HepG2 (cell line): ENCODE results near the gene RAD23A. TPM values are rescaled to one million over a fixed set of nuclear protein-coding genes. Genes with fewer than 3 reads are reported as not detected.

Experiments used
- ATF7-NPFF ChIP-seq: sonication (generic); formaldehyde crosslinking; IDR thresholded peaks from 2 replicates; pipeline ENCODE4 v1.8.1; 2023; ENCODE audit warnings: mild to moderate bottlenecking, low read depth, missing genetic modification reagents, moderate library complexity
- CENPX ChIP-seq: sonication (generic); formaldehyde crosslinking; IDR thresholded peaks from 2 replicates; pipeline ENCODE4 v1.9.0; 2021; ENCODE audit warnings: mild to moderate bottlenecking, missing genetic modification reagents, moderate library complexity
- GFI1 ChIP-seq: sonication (generic); formaldehyde crosslinking; IDR thresholded peaks from 2 replicates; pipeline ENCODE4 v1.5.0; 2020; ENCODE audit warnings: missing genetic modification reagents, mild to moderate bottlenecking, borderline replicate concordance
- HNF1B ChIP-seq: sonication (generic); formaldehyde crosslinking; IDR thresholded peaks from 2 replicates; pipeline ENCODE4 v1.5.1; 2020; ENCODE audit warnings: mild to moderate bottlenecking, moderate library complexity, missing genetic modification reagents
- HNRNPK ChIP-seq: fragments of 200-400 bp; formaldehyde crosslinking; IDR thresholded peaks from 2 replicates; pipeline ENCODE4 v1.6.1; 2018; ENCODE audit warnings: low read length, low read depth, moderate library complexity, mild to moderate bottlenecking; ENCODE audit not compliant: poor library complexity, severe bottlenecking
- KLF13 ChIP-seq: sonication (generic); formaldehyde crosslinking; IDR thresholded peaks from 2 replicates; pipeline ENCODE4 v1.4.0; 2020; ENCODE audit warnings: mild to moderate bottlenecking, missing genetic modification reagents
- MAX ChIP-seq: IDR thresholded peaks from 2 replicates; pipeline ENCODE4 v1.6.1; 2012; ENCODE audit warnings: inconsistent platforms
- MEIS2 ChIP-seq: sonication (generic); formaldehyde crosslinking; IDR thresholded peaks from 2 replicates; pipeline ENCODE4 v1.9.0; 2021; ENCODE audit warnings: mild to moderate bottlenecking, missing genetic modification reagents
- PHF8 ChIP-seq: sonication (generic); formaldehyde crosslinking; IDR thresholded peaks from 2 replicates; pipeline ENCODE4 v1.5.0; 2020; ENCODE audit warnings: missing genetic modification reagents
- RFXAP ChIP-seq: sonication (generic); formaldehyde crosslinking; IDR thresholded peaks from 2 replicates; pipeline ENCODE4 v1.4.0; 2020; ENCODE audit warnings: missing genetic modification reagents, borderline replicate concordance
- SMAD1 ChIP-seq: sonication (generic); formaldehyde crosslinking; IDR thresholded peaks from 2 replicates; pipeline ENCODE4 v1.4.0; 2020; ENCODE audit warnings: missing genetic modification reagents, low read depth, mild to moderate bottlenecking, borderline replicate concordance
- SSRP1 ChIP-seq: IDR thresholded peaks from 2 replicates; pipeline ENCODE4 v1.6.1; 2016; ENCODE audit warnings: control low read depth
- TBX2 ChIP-seq: sonication (generic); formaldehyde crosslinking; IDR thresholded peaks from 2 replicates; pipeline ENCODE4 v1.5.0; 2020; ENCODE audit warnings: missing genetic modification reagents, mild to moderate bottlenecking, borderline replicate concordance
- ZFP36 ChIP-seq: fragments of 150-350 bp; IDR thresholded peaks from 2 replicates; pipeline ENCODE4 v1.6.1; 2018; ENCODE audit warnings: borderline replicate concordance, low read length, low read depth; ENCODE audit not compliant: partially characterized antibody
- ZFP41 ChIP-seq: sonication (generic); formaldehyde crosslinking; IDR thresholded peaks from 2 replicates; pipeline ENCODE4 v1.4.0; 2020; ENCODE audit warnings: mild to moderate bottlenecking, missing genetic modification reagents, borderline replicate concordance
- ZNF280D ChIP-seq: sonication (generic); formaldehyde crosslinking; IDR thresholded peaks from 2 replicates; pipeline ENCODE4 v1.5.1; 2020; ENCODE audit warnings: mild to moderate bottlenecking, missing genetic modification reagents
- ZNF605 ChIP-seq: sonication (generic); formaldehyde crosslinking; IDR thresholded peaks from 2 replicates; pipeline ENCODE4 v1.8.0; 2022; ENCODE audit warnings: mild to moderate bottlenecking, missing genetic modification reagents
- ZNF614 ChIP-seq: IDR thresholded peaks from 2 replicates; pipeline ENCODE4 v1.6.1; 2018; ENCODE audit warnings: missing biosample characterization, missing genetic modification reagents, inconsistent platforms, borderline replicate concordance
- ZNF670 ChIP-seq: sonication (generic); formaldehyde crosslinking; IDR thresholded peaks from 2 replicates; pipeline ENCODE4 v1.8.0; 2022; ENCODE audit warnings: mild to moderate bottlenecking, missing genetic modification reagents, borderline replicate concordance
- ZNF737 ChIP-seq: sonication (generic); formaldehyde crosslinking; IDR thresholded peaks from 2 replicates; pipeline ENCODE4 v1.5.0; 2020; ENCODE audit warnings: missing genetic modification reagents, mild to moderate bottlenecking, borderline replicate concordance
- ZSCAN22 ChIP-seq: sonication (generic); formaldehyde crosslinking; IDR thresholded peaks from 2 replicates; pipeline ENCODE4 v1.4.0; 2020; ENCODE audit warnings: mild to moderate bottlenecking, missing genetic modification reagents
- ZSCAN29 ChIP-seq: sonication (generic); formaldehyde crosslinking; conservative IDR thresholded peaks from 2 replicates; pipeline ENCODE4 v1.4.0; 2020; ENCODE audit warnings: mild to moderate bottlenecking, missing genetic modification reagents
- polyA plus RNA-seq, 8 experiments: library from polyadenylated mRNA; depleted of rRNA in 3 of 8; stranded (reverse) in 7 of 8; unstranded in 1 of 8; fragments of >200 nt; fragmentation: Illumina TruSeq in 4 of 8; extraction: Trizol in 4 of 8; gene quantifications; 2 replicates each; pipeline versions ENCODE4 v1.2.1 to v1.2.3, GENCODE V29; 2011 to 2016; ENCODE audit warnings: low read depth in 4 of 8, missing spikeins in 1 of 8, mixed read lengths in 1 of 8; ENCODE audit not compliant: insufficient read depth in 1 of 8
- total RNA-seq, 5 experiments: library from RNA; depleted of rRNA; stranded (reverse); fragments of >200 nt; fragmentation: Illumina TruSeq; extraction: Trizol; gene quantifications; 2 replicates each; pipeline ENCODE4 v1.2.3, GENCODE V29; 2016; ENCODE audit warnings: low read depth in 1 of 5
- TF ChIP-seq, protein P1 (sequence below): sonication (generic); formaldehyde crosslinking; conservative IDR thresholded peaks from 2 replicates; pipeline ENCODE4 v1.5.0; 2020; ENCODE audit warnings: missing genetic modification reagents

Gene RAD23A
- total and polyA plus RNA-seq, 2 of the 13 experiments (the other 11 are each of a cell fraction or from before 2014, with no cell fraction given) = 42.5 to 54.2 TPM

DNA sequence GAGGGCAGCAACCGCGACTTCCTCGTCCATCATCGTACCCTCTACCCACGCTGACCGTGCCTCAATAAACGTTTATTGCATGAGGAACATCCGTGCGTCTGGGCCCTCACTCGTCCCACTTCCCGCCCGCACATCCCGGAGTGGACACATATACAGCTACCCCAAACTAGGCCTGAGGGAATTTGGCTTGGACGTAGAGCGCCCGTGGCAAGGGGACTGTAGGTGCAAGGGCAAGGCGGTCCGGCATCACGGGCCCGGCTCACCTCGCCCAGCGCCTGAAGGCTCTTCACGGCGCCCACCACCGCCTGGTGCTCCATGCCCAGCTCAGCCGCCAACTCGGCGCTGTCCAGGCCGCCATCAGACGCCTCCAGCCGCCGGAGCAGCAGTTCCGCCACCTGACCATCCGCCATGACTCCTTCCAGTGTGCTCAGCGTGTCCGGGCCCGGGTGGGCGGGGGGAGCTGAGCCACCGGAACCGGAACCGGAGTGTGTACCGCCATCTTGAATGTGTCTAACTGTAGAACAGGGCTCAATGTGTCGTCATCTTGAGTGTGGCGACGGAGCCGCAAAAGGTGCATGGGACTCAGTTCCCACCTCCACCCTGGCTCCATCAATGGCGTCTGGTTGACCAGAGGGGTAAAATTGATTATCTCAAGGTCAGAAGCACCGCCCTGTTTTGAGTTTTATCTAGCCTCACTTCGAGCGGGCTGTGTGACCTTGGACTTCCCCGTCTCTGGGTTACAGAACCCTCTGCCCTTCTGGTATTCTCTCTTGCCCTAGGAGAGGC, 12.2 kb upstream of the RAD23A start, which contains the start of gene FARSA (continued):
- TF ChIP-seq KLF13 (CRISPR knock-in tag) = peak; percentile 49; the same call in 1 of the 2 replicates
- peak; percentile 80 for TF ChIP-seq MAX
- TF ChIP-seq ZNF280D (CRISPR knock-in tag) = peak; percentile 49
- TF ChIP-seq, protein P1, sequence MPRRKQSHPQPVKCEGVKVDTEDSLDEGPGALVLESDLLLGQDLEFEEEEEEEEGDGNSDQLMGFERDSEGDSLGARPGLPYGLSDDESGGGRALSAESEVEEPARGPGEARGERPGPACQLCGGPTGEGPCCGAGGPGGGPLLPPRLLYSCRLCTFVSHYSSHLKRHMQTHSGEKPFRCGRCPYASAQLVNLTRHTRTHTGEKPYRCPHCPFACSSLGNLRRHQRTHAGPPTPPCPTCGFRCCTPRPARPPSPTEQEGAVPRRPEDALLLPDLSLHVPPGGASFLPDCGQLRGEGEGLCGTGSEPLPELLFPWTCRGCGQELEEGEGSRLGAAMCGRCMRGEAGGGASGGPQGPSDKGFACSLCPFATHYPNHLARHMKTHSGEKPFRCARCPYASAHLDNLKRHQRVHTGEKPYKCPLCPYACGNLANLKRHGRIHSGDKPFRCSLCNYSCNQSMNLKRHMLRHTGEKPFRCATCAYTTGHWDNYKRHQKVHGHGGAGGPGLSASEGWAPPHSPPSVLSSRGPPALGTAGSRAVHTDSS (CRISPR knock-in tag) = no peak
- TF ChIP-seq ZNF670 (CRISPR knock-in tag) = no peak
- TF ChIP-seq ZSCAN29 (CRISPR knock-in tag) = no peak; the same call in 1 of the 2 replicates
- no peak for TF ChIP-seq HNRNPK
- peak; percentile 74; the same call in 1 of the 2 replicates for TF ChIP-seq ZFP41 (CRISPR knock-in tag)
- 0 out of 2 replicates have a peak, but pooled peaks have one; percentile 32 for TF ChIP-seq SSRP1
- TF ChIP-seq ZFP36 = no peak
- peak; percentile 92 for TF ChIP-seq ZNF605 (CRISPR knock-in tag)
- TF ChIP-seq ZNF614 (CRISPR knock-in tag) = peak; percentile 56; the same call in 1 of the 2 replicates
- peak; percentile 66; the same call in 1 of the 2 replicates for TF ChIP-seq HNF1B
- peak; percentile 69; the same call in 1 of the 2 replicates for TF ChIP-seq ZNF737
- no peak for TF ChIP-seq CENPX (CRISPR knock-in tag)
- 0 out of 2 replicates have a peak, but pooled peaks have one; percentile 15 for TF ChIP-seq MEIS2
- peak; percentile 65 for TF ChIP-seq TBX2 (CRISPR knock-in tag)
- TF ChIP-seq ZSCAN22 (CRISPR knock-in tag) = peak; percentile 90
- TF ChIP-seq PHF8 (CRISPR knock-in tag) = peak; percentile 97
- no peak for TF ChIP-seq RFXAP (CRISPR knock-in tag)
- 0 out of 2 replicates have a peak, but pooled peaks have one; percentile 91 for TF ChIP-seq SMAD1 (CRISPR knock-in tag)
- 0 out of 2 replicates have a peak, but pooled peaks have one; percentile 62 for TF ChIP-seq ATF7-NPFF (CRISPR knock-in tag)
- TF ChIP-seq GFI1 (CRISPR knock-in tag) = no peak
